ENCODE results near the gene AGTRAP.

DNA sequence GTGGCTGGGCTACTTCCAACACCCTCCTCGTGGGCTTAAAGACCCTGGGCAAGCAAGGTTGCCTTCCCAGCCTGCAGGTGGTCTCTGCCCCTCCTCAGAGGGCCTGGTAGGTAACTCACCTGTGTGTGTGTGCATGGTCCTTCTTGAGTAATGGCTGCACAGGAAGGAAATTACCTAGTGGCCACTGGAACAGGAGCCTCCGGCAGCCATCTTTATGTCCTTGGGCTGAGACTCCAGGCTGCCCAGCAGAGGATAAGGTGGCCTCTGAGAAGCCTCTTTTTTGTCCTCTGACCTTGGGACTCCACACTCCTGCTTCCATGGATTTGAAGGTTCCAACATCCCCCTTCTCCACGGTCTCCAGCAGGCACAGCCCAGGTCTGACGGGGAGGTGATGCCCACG lies 24.4 kb upstream of the AGTRAP start:
- TF ChIP-seq, protein P1, sequence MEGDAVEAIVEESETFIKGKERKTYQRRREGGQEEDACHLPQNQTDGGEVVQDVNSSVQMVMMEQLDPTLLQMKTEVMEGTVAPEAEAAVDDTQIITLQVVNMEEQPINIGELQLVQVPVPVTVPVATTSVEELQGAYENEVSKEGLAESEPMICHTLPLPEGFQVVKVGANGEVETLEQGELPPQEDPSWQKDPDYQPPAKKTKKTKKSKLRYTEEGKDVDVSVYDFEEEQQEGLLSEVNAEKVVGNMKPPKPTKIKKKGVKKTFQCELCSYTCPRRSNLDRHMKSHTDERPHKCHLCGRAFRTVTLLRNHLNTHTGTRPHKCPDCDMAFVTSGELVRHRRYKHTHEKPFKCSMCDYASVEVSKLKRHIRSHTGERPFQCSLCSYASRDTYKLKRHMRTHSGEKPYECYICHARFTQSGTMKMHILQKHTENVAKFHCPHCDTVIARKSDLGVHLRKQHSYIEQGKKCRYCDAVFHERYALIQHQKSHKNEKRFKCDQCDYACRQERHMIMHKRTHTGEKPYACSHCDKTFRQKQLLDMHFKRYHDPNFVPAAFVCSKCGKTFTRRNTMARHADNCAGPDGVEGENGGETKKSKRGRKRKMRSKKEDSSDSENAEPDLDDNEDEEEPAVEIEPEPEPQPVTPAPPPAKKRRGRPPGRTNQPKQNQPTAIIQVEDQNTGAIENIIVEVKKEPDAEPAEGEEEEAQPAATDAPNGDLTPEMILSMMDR (IDR thresholded peaks at IDR 0.05 in 8 of 11, conservative IDR thresholded peaks at IDR 0.05 in 3 of 11): no peak
- TF ChIP-seq POLR2AphosphoS5 (IDR thresholded peaks at IDR 0.05): no peak
- TF ChIP-seq POLR2A (IDR thresholded peaks at IDR 0.05): no peak
